Measurements from ENCODE around the gene ZSWIM6. TPM values are rescaled to one million over a fixed set of nuclear protein-coding genes. Genes with fewer than 3 reads are reported as not detected.

Gene ZSWIM6
- total and polyA plus RNA-seq, 3 experiments from 2014 or later = 0.64 to 6.0 (median 5.9) TPM

DNA sequence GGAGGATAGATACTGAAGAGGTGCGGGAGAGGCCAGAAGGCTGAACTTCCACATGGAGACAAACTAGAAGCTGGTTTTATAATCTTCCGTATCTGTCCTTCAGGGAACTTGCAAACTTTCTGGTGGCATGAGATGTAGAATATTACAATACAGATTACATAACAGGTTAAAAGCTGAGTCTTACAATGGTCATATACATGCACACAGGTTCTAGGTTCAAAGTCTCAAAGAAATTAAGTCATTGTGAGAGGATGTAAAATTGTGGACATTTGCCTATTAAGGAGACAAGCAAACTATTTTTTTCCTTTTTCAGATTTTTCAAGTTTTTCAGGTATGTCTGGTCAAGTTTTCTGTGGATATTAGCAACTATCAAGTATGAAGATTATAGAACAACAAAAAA lies 10.4 kb upstream of the ZSWIM6 start:
- ChIA-PET POLR2A (no interaction called here), CTCF (no interaction called here)
- Mint-ChIP-seq H3K9me3 (no peaks in the 10 kb centered on the region), H3K27ac (no peak overlapping the region), H3K4me1 (peaks cover 0 to 12% (median 8%) of the 10 kb centered on the region in 3 donors), H3K27me3 (peaks cover 11 to 64% of the 10 kb centered on the region in 2 donors), H3K36me3 (peaks cover 0 to 5% (median 0%) of the 10 kb centered on the region in 3 donors), H3K4me3 (no peak overlapping the region)
- Histone ChIP-seq H3K27me3 (ENCODE audit: insufficient read depth, low read length, poor library complexity, severe bottlenecking) (no peaks in the 10 kb centered on the region), H3K9me3 (ENCODE audit: low read length) (no peaks in the 10 kb centered on the region), H3K4me3 (ENCODE audit: low read length) (no peak overlapping the region), H3K27ac (ENCODE audit: low read depth, low read length) (no peak overlapping the region), H3K36me3 (ENCODE audit: insufficient read depth, low read length) (no peaks in the 10 kb centered on the region), H3K4me1 (ENCODE audit: insufficient read depth, low read length) (peaks cover 10% of the 10 kb centered on the region)
- no peak for DNase-seq

DNA sequence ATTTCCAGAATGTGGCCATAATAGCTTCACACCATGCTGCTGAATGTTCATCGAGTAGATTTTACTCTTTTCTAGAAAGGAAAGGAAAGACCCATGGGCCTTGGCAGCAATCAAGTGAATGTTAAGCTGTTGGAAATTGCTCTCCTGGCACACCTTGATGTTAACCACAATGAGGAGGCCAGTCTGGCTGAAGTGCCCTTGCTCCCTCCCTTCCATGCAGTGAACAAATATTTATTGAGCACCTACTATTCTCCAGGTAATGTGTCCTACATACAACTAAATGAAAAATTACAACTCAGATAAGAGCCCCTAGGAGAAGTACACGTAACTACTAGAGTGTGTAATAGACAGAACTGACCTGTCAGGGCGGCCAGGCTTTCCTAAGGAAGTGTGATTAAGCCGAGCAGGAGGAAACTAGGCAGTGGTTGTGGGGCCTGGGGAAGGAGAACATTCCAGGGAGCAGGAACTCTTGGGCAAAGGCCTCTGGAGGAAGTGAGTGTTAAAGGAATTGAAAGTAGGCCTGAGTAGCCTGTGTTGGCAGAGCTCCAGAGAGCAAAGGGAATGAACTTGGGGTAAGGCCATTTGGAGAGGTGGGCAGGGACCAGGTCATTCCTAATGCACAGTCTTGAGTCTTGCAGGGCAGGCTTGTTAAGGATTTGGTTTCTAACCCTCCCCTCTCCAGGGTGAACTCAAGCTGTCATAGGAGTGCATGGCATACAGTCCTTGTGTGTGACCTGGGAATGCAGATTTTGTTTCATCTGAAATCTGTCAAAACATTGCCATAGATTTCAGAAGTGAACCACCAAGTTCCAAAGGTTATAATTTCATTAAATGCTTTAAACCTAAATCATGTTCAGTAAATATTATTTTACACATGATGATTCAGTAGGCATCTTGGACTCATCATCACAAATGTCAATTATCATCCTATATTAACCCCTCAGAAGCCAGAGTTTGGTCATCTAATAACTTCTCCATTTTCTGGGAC lies 9.0 kb upstream of the ZSWIM6 start:
- POLR2A ChIA-PET = interaction anchor here (0.6 kb wide), 2 partner anchors 9 to 20 kb away, joined by 3 read pairs; no protein-coding TSS in a partner anchor
- Mint-ChIP-seq H3K36me3 (peaks cover 0 to 5% (median 0%) of the 10 kb centered on the region in 3 donors), H3K9me3 (no peaks in the 10 kb centered on the region), H3K4me3 (no peak overlapping the region), H3K4me1 (peaks cover 9 to 21% (median 17%) of the 10 kb centered on the region in 3 donors), H3K27ac (no peak overlapping the region), H3K27me3 (peaks cover 11 to 64% of the 10 kb centered on the region in 2 donors)
- Histone ChIP-seq H3K27me3 (ENCODE audit: insufficient read depth, low read length, poor library complexity, severe bottlenecking) (no peaks in the 10 kb centered on the region), H3K4me3 (ENCODE audit: low read length) (no peak overlapping the region), H3K4me1 (ENCODE audit: insufficient read depth, low read length) (peaks cover 10% of the 10 kb centered on the region), H3K9me3 (ENCODE audit: low read length) (no peaks in the 10 kb centered on the region), H3K36me3 (ENCODE audit: insufficient read depth, low read length) (no peaks in the 10 kb centered on the region), H3K27ac (ENCODE audit: low read depth, low read length) (no peak overlapping the region)
- DNase-seq = no peak
- CTCF ChIA-PET = no interaction called here

DNA sequence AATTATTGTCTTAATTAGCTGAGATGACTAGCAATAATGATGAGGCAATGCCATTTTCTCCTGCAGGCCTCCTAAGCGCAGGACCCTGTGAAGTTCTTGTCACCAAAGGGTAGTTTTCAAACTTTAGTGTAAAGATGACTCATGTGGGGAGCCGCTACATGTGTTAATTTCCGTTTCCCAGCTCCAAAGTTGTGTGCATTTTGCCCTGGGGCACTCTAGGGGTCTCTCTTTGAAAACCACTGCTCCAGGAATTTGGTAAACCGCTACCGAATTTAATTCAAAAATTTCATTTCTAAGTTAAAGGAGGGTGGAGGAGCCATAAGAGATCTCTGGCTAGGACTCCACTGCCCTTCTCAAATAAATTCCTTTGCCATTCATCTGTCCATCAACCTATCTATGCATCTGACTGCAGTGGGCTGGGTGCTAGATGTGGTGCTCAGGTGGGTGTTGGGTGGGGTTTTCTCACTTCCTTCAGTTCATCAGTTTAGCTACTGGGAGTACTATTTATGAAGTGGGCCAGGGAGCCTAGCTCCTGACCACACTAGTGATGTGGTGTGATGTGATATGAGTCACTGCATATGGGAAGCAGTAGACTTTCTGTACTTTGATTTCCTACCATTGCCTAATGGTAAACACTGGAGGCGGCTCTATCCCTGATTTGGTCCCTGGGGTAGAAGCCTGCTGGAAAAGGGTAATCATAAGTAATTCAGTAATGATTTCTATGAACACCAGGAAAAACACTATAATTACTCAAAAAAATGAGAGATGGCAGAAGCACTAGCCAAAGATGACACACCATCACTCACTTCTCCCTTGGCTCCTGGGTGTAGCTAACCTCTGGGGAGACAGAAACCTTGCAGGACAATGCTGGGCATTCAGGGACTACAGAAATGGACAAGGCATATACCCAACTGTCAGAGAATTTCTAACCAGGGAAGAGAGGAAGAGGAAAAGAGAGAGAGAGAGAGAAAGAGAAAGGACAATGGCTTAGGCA lies 4.0 kb upstream of the ZSWIM6 start:
- Histone ChIP-seq H3K4me3 (ENCODE audit: low read length) (no peak overlapping the region), H3K4me1 (ENCODE audit: insufficient read depth, low read length) (peaks cover 10% of the 10 kb centered on the region), H3K36me3 (ENCODE audit: insufficient read depth, low read length) (no peaks in the 10 kb centered on the region), H3K27me3 (ENCODE audit: insufficient read depth, low read length, poor library complexity, severe bottlenecking) (no peaks in the 10 kb centered on the region), H3K9me3 (ENCODE audit: low read length) (no peaks in the 10 kb centered on the region), H3K27ac (ENCODE audit: low read depth, low read length) (no peak overlapping the region)
- H3K27me3 Mint-ChIP-seq = peaks cover 7 to 21% of the 10 kb centered on the region in 2 donors
- H3K9me3 Mint-ChIP-seq = no peaks in the 10 kb centered on the region
- DNase-seq = no peak
- peak overlapping the region in 5 of 7 donors; percentile 3 to 91 (median 38) for H3K4me3 Mint-ChIP-seq
- ChIA-PET POLR2A (no interaction called here), CTCF (no interaction called here)
- peaks cover 30 to 36% (median 33%) of the 10 kb centered on the region in 3 donors for H3K4me1 Mint-ChIP-seq
- peak overlapping the region in 5 of 8 donors; percentile 12 to 82 (median 39) for H3K27ac Mint-ChIP-seq
- H3K36me3 Mint-ChIP-seq = peaks cover 0 to 2% (median 0%) of the 10 kb centered on the region in 3 donors

DNA sequence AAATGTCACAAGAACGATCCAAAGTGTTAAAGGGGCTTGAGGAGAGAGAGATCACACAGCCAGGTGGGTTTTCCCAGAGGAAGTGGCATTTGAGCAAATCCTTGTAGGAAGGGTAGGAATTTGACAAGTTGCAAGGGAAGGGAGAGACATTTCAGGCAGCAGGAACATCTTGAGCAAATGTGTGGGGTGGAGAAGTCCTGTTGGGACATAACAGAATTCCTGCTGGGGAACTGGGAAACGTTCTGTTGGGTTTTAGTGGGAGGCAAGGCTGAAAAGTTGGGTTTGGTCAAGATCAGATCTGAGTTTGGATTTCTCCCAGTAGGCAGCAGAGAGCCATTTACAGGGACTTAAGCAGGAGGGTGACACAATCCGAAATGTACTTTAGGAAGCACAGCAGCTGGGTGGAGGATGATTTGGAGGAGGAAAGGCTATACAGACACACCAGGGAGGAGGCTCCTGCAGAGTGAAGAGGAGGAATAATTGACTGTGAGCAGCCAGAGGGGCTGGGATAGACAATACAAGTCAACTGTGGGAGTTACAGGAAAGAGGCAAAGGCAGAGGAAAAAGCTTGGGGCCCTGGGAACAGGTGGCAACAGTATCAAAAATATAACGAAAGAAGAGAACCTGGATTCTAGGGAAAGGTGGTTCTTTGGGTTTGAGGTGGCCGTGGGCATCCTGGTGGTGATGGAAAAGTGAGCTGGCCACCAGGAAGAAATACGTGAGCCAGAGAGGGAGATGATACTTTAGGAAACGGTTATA lies 3.1 kb upstream of the ZSWIM6 start:
- Histone ChIP-seq H3K36me3 (ENCODE audit: insufficient read depth, low read length) (no peaks in the 10 kb centered on the region), H3K4me3 (ENCODE audit: low read length) (no peak overlapping the region), H3K9me3 (ENCODE audit: low read length) (no peaks in the 10 kb centered on the region), H3K4me1 (ENCODE audit: insufficient read depth, low read length) (peaks cover 12% of the 10 kb centered on the region), H3K27ac (ENCODE audit: low read depth, low read length) (no peak overlapping the region), H3K27me3 (ENCODE audit: insufficient read depth, low read length, poor library complexity, severe bottlenecking) (no peaks in the 10 kb centered on the region)
- Mint-ChIP-seq H3K4me3 (peak overlapping the region; percentile 8 to 96 (median 86)), H3K9me3 (no peaks in the 10 kb centered on the region), H3K4me1 (peaks cover 32 to 36% (median 35%) of the 10 kb centered on the region in 3 donors), H3K36me3 (peaks cover 0 to 6% (median 0%) of the 10 kb centered on the region in 3 donors), H3K27me3 (peaks cover 6 to 16% of the 10 kb centered on the region in 2 donors), H3K27ac (peak overlapping the region in 6 of 8 donors; percentile 2 to 95 (median 54))
- DNase-seq = no peak
- POLR2A ChIA-PET = no interaction called here
- CTCF ChIA-PET = no interaction called here

DNA sequence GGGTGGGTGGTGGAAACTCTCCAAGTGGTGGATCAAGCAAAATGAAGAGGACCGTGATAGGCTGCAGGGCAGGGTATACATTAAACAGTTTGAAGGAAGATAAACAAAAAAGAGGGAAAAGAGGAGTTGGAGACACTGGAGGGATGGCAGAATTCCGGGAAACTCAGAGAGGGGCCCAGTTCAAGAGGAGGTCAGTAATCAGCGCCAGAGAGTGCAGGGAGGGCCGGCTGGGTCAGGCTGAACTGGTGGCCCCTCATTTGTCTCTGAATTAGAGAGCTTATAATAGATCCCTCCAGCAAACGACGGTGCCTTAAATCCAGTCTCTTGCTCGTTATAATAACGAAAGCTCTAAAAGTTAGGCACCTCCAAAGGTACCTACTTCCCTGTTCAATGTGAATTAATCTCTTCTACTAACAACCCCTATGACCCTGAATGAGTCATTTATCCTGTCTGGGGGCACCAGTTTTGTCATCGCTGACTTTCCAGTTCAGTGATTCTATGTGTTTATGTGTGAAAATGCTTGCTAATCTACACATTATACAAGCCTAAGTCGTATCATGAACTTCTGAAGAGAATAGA lies 2.4 kb upstream of the ZSWIM6 start:
- Histone ChIP-seq H3K4me1 (ENCODE audit: insufficient read depth, low read length) (peaks cover 19% of the 10 kb centered on the region), H3K4me3 (ENCODE audit: low read length) (no peak overlapping the region), H3K9me3 (ENCODE audit: low read length) (no peaks in the 10 kb centered on the region), H3K27ac (ENCODE audit: low read depth, low read length) (no peak overlapping the region), H3K36me3 (ENCODE audit: insufficient read depth, low read length) (no peaks in the 10 kb centered on the region), H3K27me3 (ENCODE audit: insufficient read depth, low read length, poor library complexity, severe bottlenecking) (no peaks in the 10 kb centered on the region)
- Mint-ChIP-seq H3K9me3 (no peaks in the 10 kb centered on the region), H3K4me3 (peak overlapping the region; percentile 77 to 96 (median 86)), H3K4me1 (peaks cover 38 to 42% (median 42%) of the 10 kb centered on the region in 3 donors), H3K27ac (peak overlapping the region in 7 of 8 donors; percentile 77 to 97 (median 85)), H3K27me3 (peaks cover 6 to 17% of the 10 kb centered on the region in 2 donors), H3K36me3 (peaks cover 0 to 9% (median 0%) of the 10 kb centered on the region in 3 donors)
- POLR2A ChIA-PET = no interaction called here
- no peak for DNase-seq
- CTCF ChIA-PET = interaction anchor here (0.9 kb wide), 1 partner anchor 10 kb away, joined by 4 read pairs; no protein-coding TSS in a partner anchor

DNA sequence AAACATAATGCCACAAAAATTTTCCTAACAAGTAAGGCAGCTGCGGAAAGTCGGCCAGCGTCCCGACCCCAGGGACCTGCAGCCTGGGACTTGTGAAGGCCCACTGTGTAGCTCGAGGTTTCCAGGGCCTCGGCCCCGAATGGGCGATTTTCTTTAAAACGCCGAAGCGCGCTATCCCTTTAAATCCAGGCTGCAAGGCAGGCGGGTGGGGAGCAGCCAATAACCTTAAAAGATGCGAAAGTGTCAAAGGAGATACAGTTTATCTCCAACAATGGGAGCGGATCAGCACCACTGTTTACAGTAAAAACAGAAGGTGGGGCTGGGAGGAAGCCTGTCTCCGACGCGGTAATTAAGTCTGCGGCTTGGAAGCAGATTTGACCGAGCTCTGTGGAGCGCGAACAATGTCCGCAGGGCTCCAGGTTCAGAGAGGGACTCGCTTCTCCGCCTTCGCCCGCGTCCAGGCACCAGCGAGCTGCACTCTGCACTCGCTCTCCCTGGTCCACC lies 1.7 kb upstream of the ZSWIM6 start:
- H3K27ac Mint-ChIP-seq = peak overlapping the region; percentile 73 to 97 (median 84)
- H3K4me1 Mint-ChIP-seq = peaks cover 46 to 50% (median 49%) of the 10 kb centered on the region in 3 donors
- Histone ChIP-seq H3K9me3 (ENCODE audit: low read length) (no peaks in the 10 kb centered on the region), H3K4me1 (ENCODE audit: insufficient read depth, low read length) (peaks cover 21% of the 10 kb centered on the region), H3K27ac (ENCODE audit: low read depth, low read length) (peak overlapping the region; percentile 80), H3K36me3 (ENCODE audit: insufficient read depth, low read length) (no peaks in the 10 kb centered on the region), H3K4me3 (ENCODE audit: low read length) (peak overlapping the region; percentile 79), H3K27me3 (ENCODE audit: insufficient read depth, low read length, poor library complexity, severe bottlenecking) (no peaks in the 10 kb centered on the region)
- no peaks in the 10 kb centered on the region for H3K9me3 Mint-ChIP-seq
- peak overlapping the region; percentile 77 to 96 (median 86) for H3K4me3 Mint-ChIP-seq
- CTCF ChIA-PET = interaction anchor here (0.9 to 2.4 kb wide), 5 partner anchors 10 to 372 kb away, joined by 3 to 14 read pairs (median 3); no protein-coding TSS in a partner anchor
- POLR2A ChIA-PET = interaction anchor here (1.5 to 2.0 kb wide), 3 partner anchors 78 to 385 kb away, joined by 6 to 16 read pairs (median 12); partner anchors contain the start of genes ERCC8 and NDUFAF2
- peaks cover 6 to 13% of the 10 kb centered on the region in 2 donors for H3K27me3 Mint-ChIP-seq
- peak in 1 of 5 donors; percentile 51 for DNase-seq
- H3K36me3 Mint-ChIP-seq = peaks cover 0 to 9% (median 0%) of the 10 kb centered on the region in 3 donors

Measured in CD8-positive, alpha-beta memory T cell (primary cell).